Measurements from ENCODE around the gene UBE2J2. TPM values are rescaled to one million over a fixed set of nuclear protein-coding genes. Genes with fewer than 3 reads are reported as not detected.

The UBE2J2 gene
- total and polyA plus RNA-seq, 2 donors = 34.7 to 67.1 TPM

- Histone ChIP-seq H3K27ac (ENCODE audit: low read depth in 1 of 2, low read length in 1 of 2) (no peak overlapping the region), H3K27me3 (ENCODE audit: control insufficient read depth in 2 of 2, insufficient read depth in 1 of 2, low read length in 1 of 2) (no peaks in the 10 kb centered on the region), H3K36me3 (ENCODE audit: control insufficient read depth in 2 of 2, insufficient read depth in 2 of 2, low read length in 1 of 2) (peaks cover 4 to 25% of the 10 kb centered on the region in 2 donors), H3K4me1 (ENCODE audit: control insufficient read depth in 2 of 2, insufficient read depth in 2 of 2, low read length in 2 of 2) (peaks cover 6% of the 10 kb centered on the region in 2 donors), H3K4me3 (ENCODE audit: low read length in 2 of 2) (no peak overlapping the region), H3K9me3 (ENCODE audit: control insufficient read depth in 2 of 2, insufficient read depth in 1 of 2, low read length in 1 of 2) (peaks cover 0 to 7% of the 10 kb centered on the region in 2 donors)
- WGBS = 95% methylated on average over 22 of the region's 22 CpGs
- DNase-seq (ENCODE audit: low read depth in 6 of 9, low spot score in 9 of 9) = peak in 1 of 9 donors; percentile 27
Observed at GRCh38 chr1:1299686-1300351, 26.2 kb upstream of the UBE2J2 start.

DNA sequence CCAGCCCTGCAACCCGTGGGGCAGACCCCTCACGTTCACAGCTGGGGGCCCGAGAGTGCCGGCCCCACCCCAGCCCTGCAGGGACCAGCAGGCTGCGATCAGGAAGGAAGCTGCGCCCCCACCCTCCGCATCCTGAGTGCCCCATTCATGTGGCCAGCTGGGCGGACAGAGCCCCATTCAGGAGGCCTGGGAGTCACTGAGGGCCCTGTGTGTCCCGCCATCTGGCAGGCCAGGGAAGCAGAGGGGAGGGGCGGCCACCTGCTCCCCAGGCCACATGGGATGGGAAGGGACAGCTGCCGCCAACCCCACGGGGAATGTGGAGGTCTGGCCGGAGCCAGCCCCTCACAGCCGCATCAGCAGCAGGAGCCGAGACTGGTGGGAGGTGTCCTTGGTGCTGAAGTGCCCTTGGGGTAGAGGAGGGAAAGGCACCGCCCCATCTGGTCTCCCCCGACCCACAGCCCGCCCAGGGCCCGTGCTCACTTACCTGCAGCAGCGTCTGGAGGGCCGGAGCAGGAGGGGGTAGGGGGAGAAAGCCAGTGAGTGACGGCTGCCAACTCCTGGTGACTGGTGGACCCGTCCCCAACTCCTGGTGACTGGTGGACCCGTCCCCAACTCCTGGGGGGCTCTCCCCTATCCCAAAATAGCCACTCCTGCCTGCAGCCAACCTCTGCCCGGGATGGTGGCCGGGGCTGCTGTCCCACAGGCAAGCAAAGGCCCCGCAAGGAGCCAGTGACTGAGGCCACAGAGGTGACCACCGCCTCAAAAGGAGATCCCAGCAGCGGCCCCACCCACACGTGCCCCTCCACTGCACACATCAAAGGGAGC, 25.4 kb upstream of the UBE2J2 start:
- WGBS = 91% methylated on average over 30 of the region's 30 CpGs
- no peaks in the 10 kb centered on the region for H3K4me1 ChIP-seq (ENCODE audit: control insufficient read depth in 2 of 2, insufficient read depth in 2 of 2, low read length in 2 of 2)
- DNase-seq (ENCODE audit: low read depth in 6 of 9, low spot score in 9 of 9) = peak in 1 of 9 donors; percentile 52
- H3K36me3 ChIP-seq (ENCODE audit: control insufficient read depth in 2 of 2, insufficient read depth in 2 of 2, low read length in 1 of 2) = peaks cover 5 to 31% of the 10 kb centered on the region in 2 donors
- no peak overlapping the region for H3K4me3 ChIP-seq (ENCODE audit: low read length in 2 of 2)
- H3K27ac ChIP-seq (ENCODE audit: low read depth in 1 of 2, low read length in 1 of 2) = no peak overlapping the region
- H3K27me3 ChIP-seq (ENCODE audit: control insufficient read depth in 2 of 2, insufficient read depth in 1 of 2, low read length in 1 of 2) = no peaks in the 10 kb centered on the region
- H3K9me3 ChIP-seq (ENCODE audit: control insufficient read depth in 2 of 2, insufficient read depth in 1 of 2, low read length in 1 of 2) = peaks cover 0 to 7% of the 10 kb centered on the region in 2 donors

- Histone ChIP-seq H3K4me3 (ENCODE audit: low read length in 2 of 2) (no peak overlapping the region), H3K27me3 (ENCODE audit: control insufficient read depth in 2 of 2, insufficient read depth in 1 of 2, low read length in 1 of 2) (no peaks in the 10 kb centered on the region), H3K36me3 (ENCODE audit: control insufficient read depth in 2 of 2, insufficient read depth in 2 of 2, low read length in 1 of 2) (peaks cover 6 to 43% of the 10 kb centered on the region in 2 donors), H3K4me1 (ENCODE audit: control insufficient read depth in 2 of 2, insufficient read depth in 2 of 2, low read length in 2 of 2) (no peaks in the 10 kb centered on the region), H3K27ac (ENCODE audit: low read depth in 1 of 2, low read length in 1 of 2) (no peak overlapping the region), H3K9me3 (ENCODE audit: control insufficient read depth in 2 of 2, insufficient read depth in 1 of 2, low read length in 1 of 2) (peaks cover 0 to 7% of the 10 kb centered on the region in 2 donors)
- 97% methylated on average over 31 of the region's 31 CpGs for WGBS
- DNase-seq (ENCODE audit: low read depth in 6 of 9, low spot score in 9 of 9) = no peak
Observed at GRCh38 chr1:1297802-1298424, 24.3 kb upstream of the UBE2J2 start.

GRCh38 chr1:1296070-1297061, 22.7 kb upstream of the UBE2J2 start:
- 96% methylated on average over 62 of the region's 62 CpGs for WGBS
- Histone ChIP-seq H3K36me3 (ENCODE audit: control insufficient read depth in 2 of 2, insufficient read depth in 2 of 2, low read length in 1 of 2) (peaks cover 6 to 47% of the 10 kb centered on the region in 2 donors), H3K4me3 (ENCODE audit: low read length in 2 of 2) (no peak overlapping the region), H3K4me1 (ENCODE audit: control insufficient read depth in 2 of 2, insufficient read depth in 2 of 2, low read length in 2 of 2) (no peaks in the 10 kb centered on the region), H3K9me3 (ENCODE audit: control insufficient read depth in 2 of 2, insufficient read depth in 1 of 2, low read length in 1 of 2) (peaks cover 0 to 7% of the 10 kb centered on the region in 2 donors), H3K27me3 (ENCODE audit: control insufficient read depth in 2 of 2, insufficient read depth in 1 of 2, low read length in 1 of 2) (no peaks in the 10 kb centered on the region), H3K27ac (ENCODE audit: low read depth in 1 of 2, low read length in 1 of 2) (no peak overlapping the region)
- no peak for DNase-seq (ENCODE audit: low read depth in 6 of 9, low spot score in 9 of 9)

- H3K27ac ChIP-seq (ENCODE audit: low read depth in 1 of 2, low read length in 1 of 2) = no peak overlapping the region
- peaks cover 6 to 47% of the 10 kb centered on the region in 2 donors for H3K36me3 ChIP-seq (ENCODE audit: control insufficient read depth in 2 of 2, insufficient read depth in 2 of 2, low read length in 1 of 2)
- no peaks in the 10 kb centered on the region for H3K4me1 ChIP-seq (ENCODE audit: control insufficient read depth in 2 of 2, insufficient read depth in 2 of 2, low read length in 2 of 2)
- 97% methylated on average over 35 of the region's 35 CpGs for WGBS
- DNase-seq (ENCODE audit: low read depth in 6 of 9, low spot score in 9 of 9) = no peak
- H3K9me3 ChIP-seq (ENCODE audit: control insufficient read depth in 2 of 2, insufficient read depth in 1 of 2, low read length in 1 of 2) = peaks cover 0 to 5% of the 10 kb centered on the region in 2 donors
- H3K27me3 ChIP-seq (ENCODE audit: control insufficient read depth in 2 of 2, insufficient read depth in 1 of 2, low read length in 1 of 2) = no peaks in the 10 kb centered on the region
- no peak overlapping the region for H3K4me3 ChIP-seq (ENCODE audit: low read length in 2 of 2)
Observed at GRCh38 chr1:1295154-1295923, 21.7 kb upstream of the UBE2J2 start.

- Histone ChIP-seq H3K27me3 (ENCODE audit: control insufficient read depth in 2 of 2, insufficient read depth in 1 of 2, low read length in 1 of 2) (no peaks in the 10 kb centered on the region), H3K36me3 (ENCODE audit: control insufficient read depth in 2 of 2, insufficient read depth in 2 of 2, low read length in 1 of 2) (peaks cover 6 to 47% of the 10 kb centered on the region in 2 donors), H3K4me3 (ENCODE audit: low read length in 2 of 2) (no peak overlapping the region), H3K9me3 (ENCODE audit: control insufficient read depth in 2 of 2, insufficient read depth in 1 of 2, low read length in 1 of 2) (no peaks in the 10 kb centered on the region), H3K4me1 (ENCODE audit: control insufficient read depth in 2 of 2, insufficient read depth in 2 of 2, low read length in 2 of 2) (no peaks in the 10 kb centered on the region), H3K27ac (ENCODE audit: low read depth in 1 of 2, low read length in 1 of 2) (no peak overlapping the region)
- no peak for DNase-seq (ENCODE audit: low read depth in 6 of 9, low spot score in 9 of 9)
- 96% methylated on average over 57 of the region's 58 CpGs for WGBS
Observed at GRCh38 chr1:1294250-1294890, 20.7 kb upstream of the UBE2J2 start.

DNA sequence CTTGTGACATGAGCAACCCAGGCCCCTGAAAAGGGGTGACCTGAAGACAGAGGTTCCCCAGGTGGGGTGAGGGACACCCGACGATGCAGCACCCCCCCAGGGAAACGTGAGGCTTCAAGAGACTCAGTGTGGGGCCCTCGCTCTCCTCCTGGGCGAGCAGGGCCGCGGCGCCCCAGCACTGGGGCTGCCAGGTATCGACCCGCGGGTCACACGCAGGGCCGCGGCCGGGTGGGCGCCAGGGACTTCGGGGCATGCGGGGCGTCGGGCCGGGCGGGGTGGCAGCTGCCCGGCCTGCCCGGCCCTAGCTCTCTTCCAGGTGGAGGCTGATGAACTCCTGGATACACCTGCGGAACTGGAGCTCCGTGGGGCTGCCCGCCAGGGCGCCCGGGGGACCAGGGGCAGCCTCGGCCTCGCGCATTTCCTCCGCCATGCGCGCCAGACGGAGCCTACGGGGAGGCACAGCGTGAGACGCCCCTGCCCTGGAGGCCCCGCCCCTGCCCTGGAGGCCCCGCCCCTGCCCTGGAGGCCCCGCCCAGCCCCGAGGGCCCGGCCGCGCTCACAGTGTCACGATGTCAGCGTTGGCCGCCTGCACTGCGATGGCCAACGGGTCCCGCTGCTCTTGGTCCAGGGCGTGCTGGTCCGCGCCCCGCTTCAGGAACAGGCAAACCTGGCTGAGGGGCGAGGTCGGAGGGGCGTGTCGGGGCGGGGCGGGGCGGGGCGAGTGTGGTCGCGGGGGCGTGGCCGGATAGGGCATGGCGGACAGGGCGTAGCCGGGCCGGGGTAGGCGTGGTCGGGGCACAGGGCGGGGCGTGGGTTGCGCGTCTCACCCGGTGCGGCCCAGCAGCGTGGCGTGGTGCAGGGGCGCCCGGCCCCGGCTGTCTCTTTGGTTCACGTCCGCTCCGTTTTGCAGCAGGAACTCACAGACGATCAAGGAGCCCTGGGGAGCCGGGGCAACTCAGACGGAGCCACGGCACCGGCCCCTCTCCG, 19.9 kb upstream of the UBE2J2 start:
- peaks cover 6 to 47% of the 10 kb centered on the region in 2 donors for H3K36me3 ChIP-seq (ENCODE audit: control insufficient read depth in 2 of 2, insufficient read depth in 2 of 2, low read length in 1 of 2)
- H3K27ac ChIP-seq (ENCODE audit: low read depth in 1 of 2, low read length in 1 of 2) = no peak overlapping the region
- WGBS = 96% methylated on average over 94 of the region's 94 CpGs
- no peak overlapping the region for H3K4me3 ChIP-seq (ENCODE audit: low read length in 2 of 2)
- H3K4me1 ChIP-seq (ENCODE audit: control insufficient read depth in 2 of 2, insufficient read depth in 2 of 2, low read length in 2 of 2) = no peaks in the 10 kb centered on the region
- no peak for DNase-seq (ENCODE audit: low read depth in 6 of 9, low spot score in 9 of 9)
- no peaks in the 10 kb centered on the region for H3K27me3 ChIP-seq (ENCODE audit: control insufficient read depth in 2 of 2, insufficient read depth in 1 of 2, low read length in 1 of 2)
- H3K9me3 ChIP-seq (ENCODE audit: control insufficient read depth in 2 of 2, insufficient read depth in 1 of 2, low read length in 1 of 2) = no peaks in the 10 kb centered on the region
